NCI-H446 treated with DMSO at 0.1 percent for 48 hours (cell line): ENCODE results near the gene KCNE2.
"Not testable (repeated sequence)": the region's sequence is repeated elsewhere in the genome, so short reads cannot be mapped to it uniquely, and the experiment has no call there.

Experiments
- DNase-seq: peaks from one replicate; lab custom pipeline; 2025; lab: John Stamatoyannopoulos, UW

Gene KCNE2

GRCh38 chr21:34407294-34407693, 43.5 kb downstream of the KCNE2 start:
- not testable (repeated sequence) for DNase-seq

- not testable (repeated sequence) for DNase-seq
These were observed 53.8 kb downstream of the KCNE2 start for GRCh38 chr21:34417448-34418077.
